Stimulated activated CD8-positive, alpha-beta memory T cell treated with anti-CD3 and anti-CD28 coated beads, Interleukin-4, amount 100 ng/mL, for 1 hour (primary cell): ENCODE measurements around the gene TPCN2.
"Not testable (repeated sequence)": the region's sequence is repeated elsewhere in the genome, so short reads cannot be mapped to it uniquely, and the experiment has no call there.

Experiments
- DNase-seq, 2 donors: peaks; one replicate each; pipeline ENCODE4 v3.0.0-alpha.2; 2020; ENCODE audit warnings: low read depth in 2 of 2, low spot score in 1 of 2

Gene TPCN2

DNA sequence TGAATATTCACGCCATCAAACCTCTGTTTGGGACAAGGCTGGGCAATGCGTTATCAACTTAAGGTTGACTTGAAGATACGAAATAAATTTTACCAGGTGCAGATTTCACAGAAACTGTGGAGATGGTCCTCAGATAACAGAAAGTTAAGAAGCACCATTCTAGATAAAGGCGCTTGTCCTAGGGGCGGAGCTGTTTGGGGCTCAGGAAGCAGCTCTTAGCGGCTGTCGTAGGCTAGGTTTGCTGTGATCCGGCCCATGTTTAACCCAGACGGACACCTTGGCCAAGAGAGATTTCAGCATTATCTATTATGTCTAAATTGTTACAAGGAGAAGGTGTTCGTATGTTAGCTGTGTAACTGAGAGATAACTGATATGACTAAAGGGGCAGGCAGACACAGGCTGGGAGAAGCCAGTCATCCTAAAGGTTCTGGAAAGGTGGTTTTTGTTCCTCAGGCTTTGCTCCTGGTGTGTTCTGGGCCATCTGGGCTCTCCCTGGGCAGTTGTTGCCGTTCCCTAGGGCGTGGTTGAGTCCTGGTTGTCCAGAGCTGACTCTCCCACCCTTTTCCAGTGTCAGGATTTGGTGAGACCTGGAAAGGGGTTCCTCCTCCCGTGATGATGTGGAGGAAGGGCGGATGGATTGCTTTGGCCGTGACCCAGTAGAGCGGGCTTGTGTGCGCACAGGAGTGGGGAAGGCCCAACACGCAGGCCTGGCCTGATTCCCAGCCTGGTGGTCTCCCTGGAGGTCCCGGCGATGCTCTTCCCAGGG lies 25.8 kb downstream of the TPCN2 start:
- no peak for DNase-seq

DNA sequence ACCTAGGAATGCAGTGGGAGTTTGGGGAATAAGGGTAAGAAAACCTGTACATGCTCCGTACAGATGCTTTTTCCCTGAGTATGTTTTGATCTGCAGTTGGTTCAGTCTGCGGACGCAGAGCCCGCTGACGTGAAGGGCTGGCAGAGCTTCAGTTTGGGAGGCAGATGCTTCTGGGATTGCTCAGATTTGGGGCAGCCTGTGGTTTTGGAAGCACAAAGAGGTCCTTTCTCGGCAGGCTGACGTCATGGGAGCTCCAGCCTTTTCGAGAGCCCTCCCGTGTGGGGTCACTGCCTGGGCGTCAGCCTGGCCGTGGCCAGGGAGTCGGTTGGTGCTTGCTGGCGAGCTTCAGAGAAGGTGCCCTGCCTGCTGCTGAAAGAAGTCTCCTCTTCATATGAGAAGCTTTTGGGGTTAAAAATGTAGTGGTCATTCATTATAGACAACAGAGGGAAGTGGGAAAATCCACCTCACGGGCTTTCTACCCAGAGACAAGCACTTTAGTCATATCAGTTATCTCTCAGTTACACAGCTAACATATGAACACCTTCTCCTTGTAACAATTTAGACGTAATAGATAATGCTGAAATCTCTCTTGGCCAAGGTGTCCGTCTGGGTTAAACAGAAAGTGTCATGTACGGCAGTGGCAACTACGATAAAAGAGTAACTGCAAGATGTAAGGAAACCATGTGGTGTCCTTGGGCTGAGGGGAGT lies 26.8 kb downstream of the TPCN2 start:
- no peak for DNase-seq

DNA sequence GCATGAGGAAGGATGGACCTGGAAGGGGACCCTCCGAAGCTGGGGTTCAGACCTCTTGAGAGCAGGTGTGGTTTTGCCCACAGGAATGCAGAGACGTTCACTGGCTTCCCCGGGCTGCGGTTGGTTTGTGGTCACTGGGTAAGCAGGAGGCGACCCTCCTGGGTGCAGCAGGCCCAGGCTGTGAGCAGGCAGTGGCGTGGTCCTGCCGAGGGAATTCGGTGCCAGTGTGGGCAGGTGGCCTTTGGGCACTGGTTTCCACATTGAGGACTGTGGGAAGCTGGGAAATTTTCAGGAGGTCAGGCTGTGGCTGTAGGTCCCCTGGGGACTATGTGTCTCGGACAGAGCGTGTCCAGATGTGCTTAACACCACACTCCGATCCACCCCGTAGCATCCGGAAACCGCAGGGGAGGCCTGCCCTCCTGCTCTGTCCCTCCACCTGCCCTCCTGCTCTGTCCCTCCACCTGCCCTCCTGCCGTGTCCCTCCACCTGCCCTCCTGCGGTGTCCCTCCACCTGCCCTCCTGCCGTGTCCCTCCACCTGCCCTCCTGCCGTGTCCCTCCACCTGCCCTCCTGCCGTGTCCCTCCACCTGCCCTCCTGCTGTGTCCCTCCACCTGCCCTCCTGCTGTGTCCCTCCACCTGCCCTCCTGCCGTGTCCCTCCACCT lies 27.5 kb downstream of the TPCN2 start:
- no peak for DNase-seq

DNA sequence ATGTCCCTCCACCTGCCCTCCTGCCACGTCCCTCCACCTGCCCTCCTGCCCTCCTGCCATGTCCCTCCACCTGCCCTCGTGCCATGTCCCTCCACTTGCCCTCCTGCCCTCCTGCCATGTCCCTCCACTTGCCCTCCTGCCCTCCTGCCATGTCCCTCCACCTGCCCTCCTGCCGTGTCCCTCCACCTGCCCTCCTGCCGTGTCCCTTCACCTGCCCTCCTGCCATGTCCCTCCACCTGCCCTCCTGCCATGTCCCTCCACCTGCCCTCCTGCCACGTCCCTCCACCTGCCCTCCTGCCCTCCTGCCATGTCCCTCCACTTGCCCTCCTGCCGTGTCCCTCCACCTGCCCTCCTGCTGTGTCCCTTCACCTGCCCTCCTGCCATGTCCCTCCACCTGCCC lies 28.2 kb downstream of the TPCN2 start:
- DNase-seq, result not testable (repeated sequence)

- no peak for DNase-seq
These were observed 29.8 kb downstream of the TPCN2 start for GRCh38 chr11:69078508-69078907.

- no peak for DNase-seq
These were observed 30.3 kb downstream of the TPCN2 start for GRCh38 chr11:69078930-69079605.

DNA sequence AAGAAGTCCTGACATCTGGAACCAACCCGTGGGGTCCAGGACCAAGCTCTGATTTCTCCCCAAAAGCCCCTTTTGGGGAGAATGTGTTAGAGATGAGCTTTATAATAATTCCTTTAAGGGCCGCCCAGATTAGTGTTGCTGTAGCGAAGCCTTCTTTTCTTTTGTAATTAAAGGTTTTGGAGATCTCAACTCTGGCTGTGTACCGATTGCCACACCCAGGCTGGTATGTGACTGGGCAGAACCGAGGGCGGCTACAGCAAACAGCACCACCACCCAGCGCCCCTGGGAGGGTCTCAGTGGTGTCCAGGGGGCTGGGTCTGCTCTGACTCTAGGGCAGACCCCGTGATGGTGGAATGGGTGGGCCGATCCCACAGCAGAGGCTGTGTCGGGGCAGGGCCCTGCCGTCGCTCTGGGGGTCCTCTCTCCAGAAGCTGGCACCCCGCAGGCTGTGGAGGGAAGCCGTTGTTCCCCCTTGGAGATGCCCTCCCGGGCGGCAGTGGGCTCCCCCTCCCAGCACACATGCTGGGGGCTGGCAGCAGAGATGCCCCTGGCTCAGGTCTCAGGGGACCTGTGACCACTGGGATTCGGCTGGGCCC lies 31.0 kb downstream of the TPCN2 start:
- DNase-seq, result no peak

- no peak for DNase-seq
These were observed 31.7 kb downstream of the TPCN2 start for GRCh38 chr11:69080257-69080995.

- DNase-seq, result no peak
These were observed 32.4 kb downstream of the TPCN2 start for GRCh38 chr11:69081180-69081579.

GRCh38 chr11:69083531-69084247 lies 35.0 kb downstream of the TPCN2 start:
- no peak for DNase-seq

- DNase-seq, result no peak
These were observed 35.6 kb downstream of the TPCN2 start for GRCh38 chr11:69084371-69084770.

DNA sequence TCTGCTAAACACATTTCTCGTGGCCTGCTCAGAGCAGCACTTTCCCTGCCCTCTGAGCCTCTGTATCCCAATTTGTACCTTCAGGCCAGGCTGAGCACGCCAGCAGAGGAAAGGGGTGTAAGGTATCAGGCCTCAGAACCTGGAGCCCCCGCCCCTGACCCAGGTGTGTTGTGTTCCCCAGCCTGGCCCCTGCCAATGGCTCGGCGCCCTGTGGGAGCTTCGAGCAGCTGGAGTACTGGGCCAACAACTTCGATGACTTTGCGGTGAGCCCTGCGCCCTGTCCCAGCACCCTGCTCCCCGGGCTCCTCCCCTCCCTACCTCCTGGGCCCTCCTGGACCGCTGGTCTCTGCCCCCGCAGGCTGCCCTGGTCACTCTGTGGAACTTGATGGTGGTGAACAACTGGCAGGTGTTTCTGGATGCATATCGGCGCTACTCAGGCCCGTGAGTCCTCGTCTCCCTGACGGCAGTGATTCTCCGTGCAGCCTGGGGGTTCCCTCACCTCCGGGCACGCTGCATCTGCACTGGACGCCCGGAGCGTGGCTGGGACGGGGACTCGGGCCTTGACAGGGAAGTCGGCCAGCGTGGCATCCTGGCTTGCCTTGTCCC lies 36.9 kb downstream of the TPCN2 start:
- DNase-seq, result no peak

- DNase-seq, result no peak
These were observed 37.7 kb downstream of the TPCN2 start for GRCh38 chr11:69086152-69087132.

- no peak for DNase-seq
These were observed 38.4 kb downstream of the TPCN2 start for GRCh38 chr11:69087133-69087524.

GRCh38 chr11:69087811-69088210 lies 39.1 kb downstream of the TPCN2 start:
- no peak for DNase-seq

DNA sequence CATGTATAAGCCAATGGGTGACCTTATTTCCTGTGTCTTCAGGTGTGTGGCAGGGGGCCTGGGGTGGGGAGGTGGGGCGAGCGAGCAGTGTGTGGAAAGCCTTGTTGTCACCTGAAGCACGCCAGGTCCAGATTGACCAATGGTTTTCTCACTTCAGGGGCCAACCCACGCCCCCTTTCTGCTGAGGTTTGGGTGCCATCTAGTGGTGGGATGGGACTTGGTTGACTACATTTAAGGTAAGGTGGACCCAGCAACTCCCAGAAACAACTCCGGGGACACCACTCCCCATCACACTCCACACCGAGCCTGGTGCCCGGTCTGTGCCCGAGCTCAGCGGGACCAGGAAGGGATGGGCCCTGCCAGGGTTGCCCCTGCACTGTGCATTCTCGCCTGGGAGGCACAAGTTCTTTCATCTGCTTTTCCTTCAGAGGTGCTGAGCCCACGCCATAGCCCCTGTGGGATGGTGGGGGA lies 40.0 kb downstream of the TPCN2 start:
- peak in 1 of 2 donors; percentile 27 for DNase-seq

- DNase-seq, result no peak
These were observed 40.5 kb downstream of the TPCN2 start for GRCh38 chr11:69089258-69089657.

GRCh38 chr11:69091638-69092165 lies 43.0 kb downstream of the TPCN2 start:
- DNase-seq, result no peak
